Gastroesophageal sphincter (tissue), 3 donors: ENCODE results near the gene PLEKHG4B.

ENCODE experiments used
- EP300 ChIP-seq: sonication (generic); formaldehyde crosslinking; IDR thresholded peaks from one replicate; pipeline ENCODE4 v1.6.1; 2017; ENCODE audit warnings: antibody characterized with exemption, mild to moderate bottlenecking
- POLR2A ChIP-seq, 2 donors: fragments of 450-650 bp; IDR thresholded peaks; one replicate each; pipeline ENCODE4 v1.6.1; 2017; ENCODE audit warnings: antibody characterized with exemption in 2 of 2, mild to moderate bottlenecking in 2 of 2, moderate library complexity in 1 of 2
- POLR2AphosphoS5 ChIP-seq: sonication (generic); formaldehyde crosslinking; IDR thresholded peaks from one replicate; pipeline ENCODE4 v1.6.1; 2017; ENCODE audit warnings: antibody characterized with exemption
- TF ChIP-seq, protein P1 (sequence below), 4 experiments: fragments of 200-600 bp in 2 of 4; fragments of 450-650 bp in 2 of 4; sonication (generic) in 1 of 4; IDR thresholded peaks; one replicate each; pipeline ENCODE4 v1.5.1; 2017 to 2019; ENCODE audit warnings: antibody characterized with exemption in 4 of 4, mild to moderate bottlenecking in 2 of 4, moderate library complexity in 2 of 4

DNA sequence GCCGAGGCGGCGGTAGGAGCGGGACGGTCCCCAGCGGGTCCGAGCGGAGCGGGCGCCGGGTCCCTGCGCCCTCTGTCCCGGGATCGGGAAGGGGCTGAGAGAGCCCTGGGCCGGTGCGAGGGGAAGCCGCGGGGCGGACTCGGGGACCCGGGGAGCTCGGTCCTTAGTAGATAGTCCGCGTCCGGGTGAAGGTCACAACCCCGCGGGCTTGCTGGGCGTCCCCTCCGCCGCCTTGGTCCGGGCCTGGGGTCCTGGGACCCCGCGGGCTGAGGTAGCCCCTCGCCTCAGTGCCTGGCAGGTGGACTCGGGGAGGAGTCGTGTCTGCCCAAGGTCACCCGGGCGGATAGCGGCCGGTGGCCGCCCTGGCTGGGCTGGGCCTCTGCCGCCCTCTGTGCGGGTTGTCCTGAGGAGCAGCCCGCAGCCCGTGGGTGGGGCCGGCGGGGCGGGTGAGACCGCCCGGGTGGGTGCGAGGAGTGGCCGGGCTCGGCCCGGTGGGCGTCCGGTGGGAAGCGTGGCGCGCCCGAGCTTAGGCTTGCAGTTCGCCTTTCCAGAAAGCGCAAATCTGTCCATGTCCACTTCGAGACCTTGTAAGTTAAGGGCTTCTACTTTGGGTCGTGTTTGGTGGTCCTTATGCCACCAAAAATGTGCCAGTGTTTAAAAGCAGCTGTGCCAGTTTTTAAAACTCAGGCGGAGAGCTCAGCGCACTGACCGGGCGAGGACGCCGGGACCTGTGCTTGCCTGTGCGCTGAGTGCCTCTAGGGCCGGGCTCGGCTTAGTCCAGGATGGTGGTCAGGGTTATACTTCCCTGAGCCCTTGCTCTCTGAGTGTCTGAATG lies 126.7 kb downstream of the PLEKHG4B start:
- TF ChIP-seq POLR2AphosphoS5 (no peak), POLR2A (IDR thresholded peaks at IDR 0.05) (no peak), EP300 (no peak)
- TF ChIP-seq, protein P1, sequence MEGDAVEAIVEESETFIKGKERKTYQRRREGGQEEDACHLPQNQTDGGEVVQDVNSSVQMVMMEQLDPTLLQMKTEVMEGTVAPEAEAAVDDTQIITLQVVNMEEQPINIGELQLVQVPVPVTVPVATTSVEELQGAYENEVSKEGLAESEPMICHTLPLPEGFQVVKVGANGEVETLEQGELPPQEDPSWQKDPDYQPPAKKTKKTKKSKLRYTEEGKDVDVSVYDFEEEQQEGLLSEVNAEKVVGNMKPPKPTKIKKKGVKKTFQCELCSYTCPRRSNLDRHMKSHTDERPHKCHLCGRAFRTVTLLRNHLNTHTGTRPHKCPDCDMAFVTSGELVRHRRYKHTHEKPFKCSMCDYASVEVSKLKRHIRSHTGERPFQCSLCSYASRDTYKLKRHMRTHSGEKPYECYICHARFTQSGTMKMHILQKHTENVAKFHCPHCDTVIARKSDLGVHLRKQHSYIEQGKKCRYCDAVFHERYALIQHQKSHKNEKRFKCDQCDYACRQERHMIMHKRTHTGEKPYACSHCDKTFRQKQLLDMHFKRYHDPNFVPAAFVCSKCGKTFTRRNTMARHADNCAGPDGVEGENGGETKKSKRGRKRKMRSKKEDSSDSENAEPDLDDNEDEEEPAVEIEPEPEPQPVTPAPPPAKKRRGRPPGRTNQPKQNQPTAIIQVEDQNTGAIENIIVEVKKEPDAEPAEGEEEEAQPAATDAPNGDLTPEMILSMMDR (IDR thresholded peaks at IDR 0.05), result peak in 1 of 4 experiments; percentile 1
